Endothelial cell (in vitro differentiated cells): ENCODE measurements around the gene SLC2A4. TPM values are rescaled to one million over a fixed set of nuclear protein-coding genes. Genes with fewer than 3 reads are reported as not detected.
A peak's percentile ranks its signal among the peaks of the same experiment; 100 is the strongest.

Experiments used
- DNase-seq: peaks from one replicate; pipeline ENCODE4 v3.0.0; 2021; ENCODE audit warnings: low spot score
- H3K27ac Mint-ChIP-seq: one replicate; pipeline ENCODE4 v1.8.0; 2021; ENCODE audit warnings: mixed read lengths, inconsistent platforms; ENCODE audit not compliant: unreplicated experiment
- H3K27me3 Mint-ChIP-seq: one replicate; pipeline ENCODE4 v1.8.0; 2021; ENCODE audit warnings: mild to moderate bottlenecking, moderate library complexity, mixed read lengths, inconsistent platforms; ENCODE audit not compliant: unreplicated experiment
- H3K36me3 Mint-ChIP-seq: one replicate; pipeline ENCODE4 v1.8.0; 2021; ENCODE audit warnings: mild to moderate bottlenecking, low read depth, mixed read lengths, inconsistent platforms; ENCODE audit not compliant: unreplicated experiment
- H3K4me1 Mint-ChIP-seq: one replicate; pipeline ENCODE4 v1.8.0; 2021; ENCODE audit warnings: mild to moderate bottlenecking, mixed read lengths, inconsistent platforms; ENCODE audit not compliant: unreplicated experiment
- H3K4me3 Mint-ChIP-seq: one replicate; pipeline ENCODE4 v1.8.0; 2021; ENCODE audit warnings: mild to moderate bottlenecking, mixed read lengths, inconsistent platforms; ENCODE audit not compliant: unreplicated experiment
- H3K9me3 Mint-ChIP-seq: one replicate; pipeline ENCODE4 v1.8.0; 2021; ENCODE audit warnings: mixed read lengths, inconsistent platforms; ENCODE audit not compliant: unreplicated experiment
- total RNA-seq: library from RNA; stranded (reverse); fragmentation: NEBNext Ultra II Directional; extraction: Animal tissue kit (Norgen Biotek cat#: 25700); gene quantifications from one replicate; pipeline ENCODE4 v1.2.1, GENCODE V29; 2021; ENCODE audit not compliant: unreplicated experiment
- TF ChIP-seq, protein P1 (sequence below): fragments of 200-600 bp; sonication (generic); IDR thresholded peaks from one replicate; pipeline ENCODE4 v1.5.0; 2021; ENCODE audit warnings: antibody characterized with exemption; ENCODE audit not compliant: unreplicated experiment

The SLC2A4 gene
- total RNA-seq, 1 donor from 2014 or later: 2.2 TPM

GRCh38 chr17:7314719-7315569 is 33.4 kb downstream of the SLC2A4 start, which contains the start of gene GPS2:
Gene GPS2 (minus strand): TSS chr17:7315360. CDS start chr17:7315052, 308 bp downstream.
- H3K4me3 Mint-ChIP-seq: peak within 1 kb of the TSS; percentile 92
- peak; percentile 85 for DNase-seq
- peak within 1 kb of the TSS; percentile 70 for H3K27ac Mint-ChIP-seq
- TF ChIP-seq, protein P1, sequence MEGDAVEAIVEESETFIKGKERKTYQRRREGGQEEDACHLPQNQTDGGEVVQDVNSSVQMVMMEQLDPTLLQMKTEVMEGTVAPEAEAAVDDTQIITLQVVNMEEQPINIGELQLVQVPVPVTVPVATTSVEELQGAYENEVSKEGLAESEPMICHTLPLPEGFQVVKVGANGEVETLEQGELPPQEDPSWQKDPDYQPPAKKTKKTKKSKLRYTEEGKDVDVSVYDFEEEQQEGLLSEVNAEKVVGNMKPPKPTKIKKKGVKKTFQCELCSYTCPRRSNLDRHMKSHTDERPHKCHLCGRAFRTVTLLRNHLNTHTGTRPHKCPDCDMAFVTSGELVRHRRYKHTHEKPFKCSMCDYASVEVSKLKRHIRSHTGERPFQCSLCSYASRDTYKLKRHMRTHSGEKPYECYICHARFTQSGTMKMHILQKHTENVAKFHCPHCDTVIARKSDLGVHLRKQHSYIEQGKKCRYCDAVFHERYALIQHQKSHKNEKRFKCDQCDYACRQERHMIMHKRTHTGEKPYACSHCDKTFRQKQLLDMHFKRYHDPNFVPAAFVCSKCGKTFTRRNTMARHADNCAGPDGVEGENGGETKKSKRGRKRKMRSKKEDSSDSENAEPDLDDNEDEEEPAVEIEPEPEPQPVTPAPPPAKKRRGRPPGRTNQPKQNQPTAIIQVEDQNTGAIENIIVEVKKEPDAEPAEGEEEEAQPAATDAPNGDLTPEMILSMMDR: no peak
- no peaks in the 10 kb centered on the region for H3K9me3 Mint-ChIP-seq
- H3K36me3 Mint-ChIP-seq: peaks cover 48% of the 10 kb centered on the region
- peaks cover 41% of the 10 kb centered on the region for H3K4me1 Mint-ChIP-seq
- peaks cover 15% of the 10 kb centered on the region for H3K27me3 Mint-ChIP-seq

GRCh38 chr17:7315570-7316235 is 34.2 kb downstream of the SLC2A4 start:
- Mint-ChIP-seq H3K27ac (peak overlapping the region; percentile 70), H3K4me1 (peaks cover 34% of the 10 kb centered on the region), H3K9me3 (no peaks in the 10 kb centered on the region), H3K4me3 (peak overlapping the region; percentile 88), H3K36me3 (peaks cover 41% of the 10 kb centered on the region), H3K27me3 (peaks cover 14% of the 10 kb centered on the region)
- DNase-seq: no peak
- TF ChIP-seq, protein P1: no peak

GRCh38 chr17:7317161-7317803 is 35.8 kb downstream of the SLC2A4 start:
- Mint-ChIP-seq H3K9me3 (no peaks in the 10 kb centered on the region), H3K36me3 (peaks cover 45% of the 10 kb centered on the region)

DNA sequence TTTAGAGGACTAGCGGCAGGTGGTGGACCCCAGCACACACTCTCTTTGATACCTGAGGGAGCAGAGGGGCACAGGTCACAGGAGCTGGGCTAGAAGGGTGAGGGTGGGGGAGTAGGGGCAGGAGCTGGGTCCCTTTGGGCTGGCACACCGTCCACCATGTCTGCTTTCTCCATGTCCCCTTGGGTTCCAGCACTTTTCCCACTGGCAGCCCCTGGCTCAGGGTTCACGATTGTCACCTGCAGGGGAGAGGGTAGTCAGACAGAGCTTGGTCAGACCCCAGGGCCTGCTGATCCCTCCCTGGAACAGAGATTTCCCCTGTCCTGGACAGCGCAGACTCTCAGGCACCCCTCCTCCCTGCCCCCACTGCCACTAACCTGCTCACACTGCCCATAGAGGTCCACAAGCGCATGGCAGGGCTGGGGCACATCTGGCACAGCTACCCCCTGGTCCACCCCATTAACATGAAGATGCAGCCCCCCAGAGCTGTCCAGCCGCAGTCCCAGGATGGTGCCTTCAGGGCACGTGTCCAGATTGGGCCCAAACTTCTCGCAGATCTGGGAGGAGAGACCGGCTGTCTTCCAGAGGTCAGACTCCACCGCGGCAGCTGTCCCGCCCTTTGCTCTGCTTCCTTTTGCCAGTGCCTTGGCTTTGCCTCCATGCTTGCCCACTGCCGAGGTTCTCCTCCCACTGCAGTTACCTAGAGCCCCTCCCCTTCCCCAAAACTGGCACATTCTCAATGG is 36.8 kb downstream of the SLC2A4 start:
- H3K36me3 Mint-ChIP-seq: peaks cover 36% of the 10 kb centered on the region
- H3K27me3 Mint-ChIP-seq: peaks cover 17% of the 10 kb centered on the region
- no peak for DNase-seq
- H3K9me3 Mint-ChIP-seq: no peaks in the 10 kb centered on the region
- peak overlapping the region; percentile 86 for H3K27ac Mint-ChIP-seq
- H3K4me3 Mint-ChIP-seq: peak overlapping the region; percentile 65
- TF ChIP-seq, protein P1: no peak
- peaks cover 28% of the 10 kb centered on the region for H3K4me1 Mint-ChIP-seq

More at GRCh38 chr17:7317161-7317803, 35.8 kb downstream of the SLC2A4 start:
- peaks cover 20% of the 10 kb centered on the region for H3K27me3 Mint-ChIP-seq
- H3K4me1 Mint-ChIP-seq: peaks cover 32% of the 10 kb centered on the region
- TF ChIP-seq, protein P1: no peak
- peak overlapping the region; percentile 86 for H3K27ac Mint-ChIP-seq
- peak overlapping the region; percentile 70 for H3K4me3 Mint-ChIP-seq
- DNase-seq: no peak
